HepG2 (cell line): Measurements from ENCODE around the gene PSPH. TPM values are rescaled to one million over a fixed set of nuclear protein-coding genes. Genes with fewer than 3 reads are reported as not detected.

Experiments
- ARNTL ChIP-seq: sonication (generic); formaldehyde crosslinking; IDR thresholded peaks from 2 replicates; pipeline ENCODE4 v1.4.0; 2020; ENCODE audit warnings: mild to moderate bottlenecking, missing genetic modification reagents
- BCL6 ChIP-seq: IDR thresholded peaks from 2 replicates; pipeline ENCODE4 v1.6.1; 2016; ENCODE audit warnings: missing genetic modification reagents, missing compliant biosample characterization
- DMTF1 ChIP-seq: sonication (generic); formaldehyde crosslinking; IDR thresholded peaks from 2 replicates; pipeline ENCODE4 v1.4.0; 2020; ENCODE audit warnings: mild to moderate bottlenecking, missing genetic modification reagents
- FOXO1 ChIP-seq: sonication (generic); formaldehyde crosslinking; IDR thresholded peaks from 2 replicates; pipeline ENCODE4 v1.4.0; 2020; ENCODE audit warnings: missing genetic modification reagents
- HMG20A ChIP-seq: IDR thresholded peaks from 2 replicates; pipeline ENCODE4 v1.6.1; 2016; ENCODE audit warnings: borderline replicate concordance
- KLF6 ChIP-seq: IDR thresholded peaks from 2 replicates; pipeline ENCODE4 v1.8.0; 2016; ENCODE audit warnings: missing biosample characterization, missing genetic modification reagents
- KLF9 ChIP-seq: IDR thresholded peaks from 2 replicates; pipeline ENCODE4 v1.6.1; 2016; ENCODE audit warnings: low read depth
- MLX ChIP-seq: IDR thresholded peaks from 2 replicates; pipeline ENCODE4 v1.6.1; 2016
- MNT ChIP-seq: fragments of 450-650 bp; IDR thresholded peaks from 2 replicates; pipeline ENCODE4 v1.6.1; 2016
- TRIM22 ChIP-seq: fragments of 450-650 bp; IDR thresholded peaks from 2 replicates; pipeline ENCODE4 v1.6.1; 2017
- ZBTB1 ChIP-seq: sonication (generic); formaldehyde crosslinking; IDR thresholded peaks from 2 replicates; pipeline ENCODE4 v1.4.0; 2020; ENCODE audit warnings: missing genetic modification reagents, borderline replicate concordance
- ZBTB21 ChIP-seq: sonication (generic); formaldehyde crosslinking; IDR thresholded peaks from 2 replicates; pipeline ENCODE4 v1.4.0; 2020; ENCODE audit warnings: missing genetic modification reagents
- ZFAT ChIP-seq: sonication (generic); formaldehyde crosslinking; conservative IDR thresholded peaks from 2 replicates; pipeline ENCODE4 v1.8.1; 2023; ENCODE audit warnings: missing genetic modification reagents, inconsistent platforms
- ZFP1 ChIP-seq: IDR thresholded peaks from 2 replicates; pipeline ENCODE4 v1.6.1; 2016
- ZFP91 ChIP-seq: sonication (generic); formaldehyde crosslinking; IDR thresholded peaks from 2 replicates; pipeline ENCODE4 v1.9.0; 2022; ENCODE audit warnings: missing genetic modification reagents, mild to moderate bottlenecking, borderline replicate concordance
- ZKSCAN1 ChIP-seq: fragments of 150-350 bp; IDR thresholded peaks from 2 replicates; pipeline ENCODE4 v1.6.1; 2014; ENCODE audit warnings: low read length
- ZNF205 ChIP-seq: IDR thresholded peaks from 2 replicates; pipeline ENCODE4 v1.6.1; 2018; ENCODE audit warnings: missing biosample characterization, missing genetic modification reagents
- ZNF225 ChIP-seq: sonication (generic); formaldehyde crosslinking; IDR thresholded peaks from 2 replicates; pipeline ENCODE4 v1.4.0; 2020; ENCODE audit warnings: mild to moderate bottlenecking, missing genetic modification reagents
- ZNF280B ChIP-seq: sonication (generic); formaldehyde crosslinking; IDR thresholded peaks from 2 replicates; pipeline ENCODE4 v1.5.0; 2020; ENCODE audit warnings: missing genetic modification reagents, mild to moderate bottlenecking, borderline replicate concordance
- ZNF414 ChIP-seq: sonication (generic); formaldehyde crosslinking; IDR thresholded peaks from 2 replicates; pipeline ENCODE4 v1.5.0; 2020; ENCODE audit warnings: missing genetic modification reagents
- polyA plus RNA-seq, 8 experiments: library from polyadenylated mRNA; depleted of rRNA in 3 of 8; stranded (reverse) in 7 of 8; unstranded in 1 of 8; fragments of >200 nt; fragmentation: Illumina TruSeq in 4 of 8; extraction: Trizol in 4 of 8; gene quantifications; 2 replicates each; pipeline versions ENCODE4 v1.2.1 to v1.2.3, GENCODE V29; 2011 to 2016; ENCODE audit warnings: low read depth in 4 of 8, missing spikeins in 1 of 8, mixed read lengths in 1 of 8; ENCODE audit not compliant: insufficient read depth in 1 of 8
- total RNA-seq, 5 experiments: library from RNA; depleted of rRNA; stranded (reverse); fragments of >200 nt; fragmentation: Illumina TruSeq; extraction: Trizol; gene quantifications; 2 replicates each; pipeline ENCODE4 v1.2.3, GENCODE V29; 2016; ENCODE audit warnings: low read depth in 1 of 5

Gene PSPH
- total and polyA plus RNA-seq, 2 of the 13 experiments (the other 11 are each of a cell fraction or from before 2014, with no cell fraction given), result 85.5 to 124 TPM

GRCh38 chr7:56051339-56052191, at the start of gene PSPH, which contains the start of gene CCT6A (continued):
- peak; percentile 34; the same call in 1 of the 2 replicates for TF ChIP-seq MLX
- TF ChIP-seq ZNF225, result no peak; the same call in none of the 2 replicates
- TF ChIP-seq ZFAT (CRISPR knock-in tag), result no peak
- peak; percentile 89; the same call in 1 of the 2 replicates for TF ChIP-seq KLF9 (CRISPR knock-in tag)
- no peak; the same call in 1 of the 2 replicates for TF ChIP-seq ZBTB21 (CRISPR knock-in tag)
- TF ChIP-seq FOXO1, result peak; percentile 54
- peak; percentile 77 for TF ChIP-seq ZNF414 (CRISPR knock-in tag)
- no peak for TF ChIP-seq ZBTB1
- TF ChIP-seq MNT, result peak; percentile 51; the same call in 1 of the 2 replicates
- no peak; the same call in 1 of the 2 replicates for TF ChIP-seq DMTF1 (CRISPR knock-in tag)
- peak; percentile 32; the same call in 1 of the 2 replicates for TF ChIP-seq BCL6 (CRISPR knock-in tag)
- TF ChIP-seq ZFP1 (CRISPR knock-in tag), result peak; percentile 16; the same call in 1 of the 2 replicates
- TF ChIP-seq ZKSCAN1, result no peak
- no peak for TF ChIP-seq TRIM22
- 0 out of 2 replicates have a peak, but pooled peaks have one; percentile 26 for TF ChIP-seq HMG20A
- peak; percentile 29; the same call in 1 of the 2 replicates for TF ChIP-seq ARNTL (CRISPR knock-in tag)
- TF ChIP-seq ZNF280B, result no peak
- peak; percentile 82 for TF ChIP-seq ZFP91 (CRISPR knock-in tag)
- TF ChIP-seq KLF6 (CRISPR knock-in tag), result peak; percentile 83; the same call in 1 of the 2 replicates
- TF ChIP-seq ZNF205 (CRISPR knock-in tag), result no peak; the same call in 1 of the 2 replicates
